Measurements from ENCODE around the gene NKPD1. TPM values are rescaled to one million over a fixed set of nuclear protein-coding genes. Genes with fewer than 3 reads are reported as not detected.

Gene NKPD1
- total and polyA plus RNA-seq, 2 donors (not counting 1 experiment from before 2014, with no cell fraction given): 0.27 to 0.36 TPM

- H3K4me1 ChIP-seq (ENCODE audit: control insufficient read depth in 2 of 2, insufficient read depth in 2 of 2, low read length in 2 of 2): peaks cover 42 to 52% of the 10 kb centered on the region in 2 donors
- Mint-ChIP-seq H3K27ac (peak overlapping the region; percentile 90), H3K27me3 (no peaks in the 10 kb centered on the region), H3K4me1 (peaks cover 51% of the 10 kb centered on the region), H3K4me3 (no peak overlapping the region), H3K9me3 (ENCODE audit: insufficient read depth) (no peaks in the 10 kb centered on the region)
- ATAC-seq (ENCODE audit: low read depth) (no peak), DNase-seq (no peak)
- H3K4me2 ChIP-seq (replicated peaks; ENCODE audit: low read depth, low read length, poor library complexity, severe bottlenecking): peak overlapping the region; percentile 37
- no peaks in the 10 kb centered on the region for H3K36me3 ChIP-seq (replicated peaks in 1 of 2; ENCODE audit: control extremely low read depth in 1 of 2, control insufficient read depth in 1 of 2, extremely low read depth in 1 of 2, insufficient read depth in 2 of 2, low read length in 1 of 2)
- H3K9ac ChIP-seq (ENCODE audit: low read length): no peak overlapping the region
- TF ChIP-seq CTCF (IDR thresholded peaks at IDR 0.05) (no peak), EZH2 (IDR thresholded peaks at IDR 0.05; ENCODE audit: borderline replicate concordance, insufficient read depth, low read depth, low read length, poor library complexity, severe bottlenecking) (no peak)
- peaks cover 28% of the 10 kb centered on the region for H4K20me1 ChIP-seq (ENCODE audit: control insufficient read depth, insufficient read depth, low read length, poor library complexity, severe bottlenecking)
- H3K79me2 ChIP-seq (ENCODE audit: control insufficient read depth, insufficient read depth, low read length): peaks cover 76% of the 10 kb centered on the region
- no peak overlapping the region for H3K4me3 ChIP-seq (ENCODE audit: control extremely low read depth in 1 of 5, extremely low read depth in 1 of 5, insufficient read depth in 1 of 5, low read depth in 2 of 5, low read length in 4 of 5)
- peak overlapping the region; percentile 65 to 80 for H3K27ac ChIP-seq (ENCODE audit: low read length in 2 of 2)
- no peak overlapping the region for H2AFZ ChIP-seq (ENCODE audit: insufficient read depth, low read depth, low read length, poor library complexity, severe bottlenecking)
- no peaks in the 10 kb centered on the region for H3K9me3 ChIP-seq (ENCODE audit: control extremely low read depth in 1 of 3, control insufficient read depth in 2 of 3, insufficient read depth in 1 of 3, low read length in 2 of 3)
- 95% methylated on average over 14 of the region's 21 CpGs for WGBS (ENCODE audit: insufficient coverage)
- ChIA-PET POLR2A (no interaction called here), CTCF (interaction anchor here (0.7 to 1.9 kb wide), 4 partner anchors 10 to 76 kb away, joined by 3 to 6 read pairs (median 3); partner anchors contain the start of gene PPP1R37)
- intact Hi-C loops (cut with micrococcal nuclease): no loop called here
- H3K27me3 ChIP-seq (replicated peaks in 1 of 4; ENCODE audit: control extremely low read depth in 1 of 4, control insufficient read depth in 3 of 4, insufficient read depth in 4 of 4, low read length in 3 of 4): no peaks in the 10 kb centered on the region
Measured at GRCh38 chr19:45135176-45135885, 25.5 kb downstream of the NKPD1 start.

- WGBS (ENCODE audit: insufficient coverage): 91% methylated on average over 7 of the region's 8 CpGs
- DNase-seq (no peak), ATAC-seq (ENCODE audit: low read depth) (no peak)
- no peak for TF ChIP-seq EZH2 (IDR thresholded peaks at IDR 0.05; ENCODE audit: borderline replicate concordance, insufficient read depth, low read depth, low read length, poor library complexity, severe bottlenecking)
- TF ChIP-seq CTCF (IDR thresholded peaks at IDR 0.05): no peak
- Histone ChIP-seq H3K4me3 (ENCODE audit: control extremely low read depth in 1 of 5, extremely low read depth in 1 of 5, insufficient read depth in 1 of 5, low read depth in 2 of 5, low read length in 4 of 5) (no peak overlapping the region), H3K27me3 (replicated peaks in 1 of 4; ENCODE audit: control extremely low read depth in 1 of 4, control insufficient read depth in 3 of 4, insufficient read depth in 4 of 4, low read length in 3 of 4) (no peaks in the 10 kb centered on the region), H3K9me3 (ENCODE audit: control extremely low read depth in 1 of 3, control insufficient read depth in 2 of 3, insufficient read depth in 1 of 3, low read length in 2 of 3) (no peaks in the 10 kb centered on the region), H3K9ac (ENCODE audit: low read length) (no peak overlapping the region), H3K79me2 (ENCODE audit: control insufficient read depth, insufficient read depth, low read length) (peaks cover 82% of the 10 kb centered on the region), H2AFZ (ENCODE audit: insufficient read depth, low read depth, low read length, poor library complexity, severe bottlenecking) (no peak overlapping the region), H3K36me3 (replicated peaks in 1 of 2; ENCODE audit: control extremely low read depth in 1 of 2, control insufficient read depth in 1 of 2, extremely low read depth in 1 of 2, insufficient read depth in 2 of 2, low read length in 1 of 2) (no peaks in the 10 kb centered on the region), H3K4me2 (replicated peaks; ENCODE audit: low read depth, low read length, poor library complexity, severe bottlenecking) (peak overlapping the region; percentile 67), H3K4me1 (ENCODE audit: control insufficient read depth in 2 of 2, insufficient read depth in 2 of 2, low read length in 2 of 2) (peaks cover 42 to 52% of the 10 kb centered on the region in 2 donors), H4K20me1 (ENCODE audit: control insufficient read depth, insufficient read depth, low read length, poor library complexity, severe bottlenecking) (peaks cover 36% of the 10 kb centered on the region), H3K27ac (ENCODE audit: low read length in 2 of 2) (peak overlapping the region; percentile 65 to 80)
- Mint-ChIP-seq H3K9me3 (ENCODE audit: insufficient read depth) (no peaks in the 10 kb centered on the region), H3K4me3 (peak overlapping the region; percentile 64), H3K4me1 (peaks cover 51% of the 10 kb centered on the region), H3K27me3 (no peaks in the 10 kb centered on the region), H3K27ac (peak overlapping the region; percentile 90)
- ChIA-PET POLR2A (no interaction called here), CTCF (interaction anchor here (1.1 kb wide), 1 partner anchor 8 kb away, joined by 3 read pairs; no protein-coding TSS in a partner anchor)
- intact Hi-C loops (cut with micrococcal nuclease): no loop called here
Measured at GRCh38 chr19:45133661-45134060, 27.1 kb downstream of the NKPD1 start.

Measured in B cell (primary cell).